Subcutaneous abdominal adipose tissue (tissue), 5 donors: ENCODE results near the gene BRI3.

Experiments used
- H3K27ac ChIP-seq: one replicate; pipeline ENCODE4 v1.7.0; 2013; ENCODE audit warnings: low read depth, mild to moderate bottlenecking, inconsistent platforms, low read length, moderate library complexity
- H3K27me3 ChIP-seq, 5 donors: one replicate each; pipeline ENCODE4 v1.7.0; 2013; ENCODE audit warnings: low read length in 5 of 5, inconsistent platforms in 1 of 5; ENCODE audit not compliant: control insufficient read depth in 5 of 5, insufficient read depth in 4 of 5
- H3K36me3 ChIP-seq, 5 donors: one replicate each; pipeline ENCODE4 v1.7.0; 2013; ENCODE audit warnings: low read length in 5 of 5; ENCODE audit not compliant: control insufficient read depth in 5 of 5, insufficient read depth in 5 of 5
- H3K4me1 ChIP-seq, 5 donors: one replicate each; pipeline ENCODE4 v1.7.0; 2013; ENCODE audit warnings: low read length in 5 of 5, mild to moderate bottlenecking in 3 of 5, moderate library complexity in 1 of 5; ENCODE audit not compliant: control insufficient read depth in 5 of 5, insufficient read depth in 5 of 5
- H3K4me3 ChIP-seq, 5 donors: one replicate each; pipeline ENCODE4 v1.7.0; 2013; ENCODE audit warnings: low read length in 5 of 5, low read depth in 1 of 5
- H3K9ac ChIP-seq, 5 donors: one replicate each; pipeline ENCODE4 v1.7.0; 2013; ENCODE audit warnings: low read length in 5 of 5, mild to moderate bottlenecking in 4 of 5, moderate library complexity in 3 of 5
- H3K9me3 ChIP-seq, 5 donors: one replicate each; pipeline ENCODE4 v1.7.0; 2013; ENCODE audit warnings: low read length in 5 of 5; ENCODE audit not compliant: control insufficient read depth in 5 of 5
- donor health status: healthy.
- donor health status: healthy.
- donor health status: healthy.
- donor health status: healthy.
- donor health status: healthy.

The BRI3 gene

DNA sequence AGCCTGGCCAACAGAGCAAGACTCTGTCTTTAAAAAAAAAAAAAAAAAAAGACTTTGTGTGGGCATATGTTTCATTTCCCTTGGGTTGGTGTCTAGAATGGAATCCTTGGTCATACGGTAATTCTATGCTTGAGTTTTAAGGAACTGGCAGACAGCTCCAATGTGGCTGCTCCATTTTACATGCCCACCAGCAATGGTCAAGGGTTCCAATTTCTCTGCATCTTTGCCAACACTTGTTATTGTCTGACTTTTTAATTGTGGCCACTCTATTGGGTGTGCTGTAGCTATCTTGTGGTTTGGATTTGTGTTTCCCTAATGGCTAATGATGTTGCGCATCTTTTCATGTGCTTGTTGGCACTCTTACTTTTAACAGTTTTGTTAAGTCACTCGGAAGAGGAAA, 57.6 kb downstream of the BRI3 start:
- Histone ChIP-seq H3K4me1 (no peaks in the 10 kb centered on the region), H3K9ac (no peak overlapping the region), H3K9me3 (peaks cover 0 to 8% (median 0%) of the 10 kb centered on the region in 5 donors), H3K27me3 (no peaks in the 10 kb centered on the region), H3K36me3 (no peaks in the 10 kb centered on the region), H3K4me3 (no peak overlapping the region), H3K27ac (no peak overlapping the region)

- no peaks in the 10 kb centered on the region for H3K27me3 ChIP-seq
- H3K4me3 ChIP-seq = no peak overlapping the region
- no peaks in the 10 kb centered on the region for H3K4me1 ChIP-seq
- H3K9me3 ChIP-seq = peaks cover 0 to 8% (median 0%) of the 10 kb centered on the region in 5 donors
- no peak overlapping the region for H3K9ac ChIP-seq
- H3K36me3 ChIP-seq = no peaks in the 10 kb centered on the region
- no peak overlapping the region for H3K27ac ChIP-seq
Measured at GRCh38 chr7:98341106-98341505, 59.6 kb downstream of the BRI3 start.
